ENCODE measurements around the gene LGMN.

DNA sequence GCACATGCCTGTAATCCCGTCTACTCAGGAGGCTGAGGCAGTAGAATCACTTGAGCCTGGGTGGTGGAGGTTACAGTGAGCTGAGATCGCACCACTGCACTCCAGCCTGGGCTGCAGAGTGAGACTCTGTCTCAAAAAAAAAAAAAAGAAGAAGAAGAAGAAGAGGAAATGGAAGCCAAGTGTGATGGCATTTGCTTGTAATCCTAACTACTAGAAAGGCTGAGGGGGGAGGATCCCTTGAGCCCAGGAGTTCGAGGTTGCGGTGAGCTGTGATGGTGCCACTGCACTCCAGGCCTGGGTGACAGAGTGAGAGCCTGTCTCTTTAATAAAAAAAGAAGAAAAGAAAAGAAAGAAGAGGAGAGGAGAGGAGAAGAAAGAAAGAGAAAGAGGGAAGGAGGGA lies 52.1 kb downstream of the LGMN start:
- TF ChIP-seq, protein P1, sequence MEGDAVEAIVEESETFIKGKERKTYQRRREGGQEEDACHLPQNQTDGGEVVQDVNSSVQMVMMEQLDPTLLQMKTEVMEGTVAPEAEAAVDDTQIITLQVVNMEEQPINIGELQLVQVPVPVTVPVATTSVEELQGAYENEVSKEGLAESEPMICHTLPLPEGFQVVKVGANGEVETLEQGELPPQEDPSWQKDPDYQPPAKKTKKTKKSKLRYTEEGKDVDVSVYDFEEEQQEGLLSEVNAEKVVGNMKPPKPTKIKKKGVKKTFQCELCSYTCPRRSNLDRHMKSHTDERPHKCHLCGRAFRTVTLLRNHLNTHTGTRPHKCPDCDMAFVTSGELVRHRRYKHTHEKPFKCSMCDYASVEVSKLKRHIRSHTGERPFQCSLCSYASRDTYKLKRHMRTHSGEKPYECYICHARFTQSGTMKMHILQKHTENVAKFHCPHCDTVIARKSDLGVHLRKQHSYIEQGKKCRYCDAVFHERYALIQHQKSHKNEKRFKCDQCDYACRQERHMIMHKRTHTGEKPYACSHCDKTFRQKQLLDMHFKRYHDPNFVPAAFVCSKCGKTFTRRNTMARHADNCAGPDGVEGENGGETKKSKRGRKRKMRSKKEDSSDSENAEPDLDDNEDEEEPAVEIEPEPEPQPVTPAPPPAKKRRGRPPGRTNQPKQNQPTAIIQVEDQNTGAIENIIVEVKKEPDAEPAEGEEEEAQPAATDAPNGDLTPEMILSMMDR (IDR thresholded peaks at IDR 0.05) = no peak
- no peak for TF ChIP-seq POLR2A (IDR thresholded peaks at IDR 0.05)

All from tibial nerve (tissue), 3 donors.